Immature natural killer cell (primary cell): ENCODE measurements around the gene USP34. TPM values are rescaled to one million over a fixed set of nuclear protein-coding genes. Genes with fewer than 3 reads are reported as not detected.
"Not testable (repeated sequence)": the region's sequence is repeated elsewhere in the genome, so short reads cannot be mapped to it uniquely, and the experiment has no call there.

Source experiments
- DNase-seq, 3 donors: peaks; one replicate each; pipeline ENCODE4 v3.0.0; 2022; ENCODE audit warnings: mixed read lengths in 1 of 3
- H3K27ac Mint-ChIP-seq, 6 donors: one replicate each; pipeline ENCODE4 v1.8.0; 2020; ENCODE audit warnings: mixed read lengths in 6 of 6, mild to moderate bottlenecking in 5 of 6, inconsistent platforms in 4 of 6, moderate library complexity in 3 of 6
- H3K27me3 Mint-ChIP-seq, 3 donors: one replicate each; pipeline ENCODE4 v1.8.0; 2020 to 2021; ENCODE audit warnings: low read depth in 3 of 3, mild to moderate bottlenecking in 3 of 3, mixed read lengths in 3 of 3, moderate library complexity in 3 of 3, inconsistent platforms in 1 of 3
- H3K36me3 Mint-ChIP-seq, 3 donors: one replicate each; pipeline ENCODE4 v1.8.0; 2020; ENCODE audit warnings: mixed read lengths in 3 of 3, inconsistent platforms in 2 of 3, mild to moderate bottlenecking in 2 of 3
- H3K4me1 Mint-ChIP-seq, 2 donors: one replicate each; pipeline ENCODE4 v1.8.0; 2020; ENCODE audit warnings: inconsistent platforms in 2 of 2, mild to moderate bottlenecking in 2 of 2, mixed read lengths in 2 of 2, moderate library complexity in 1 of 2
- H3K4me3 Mint-ChIP-seq, 5 donors: one replicate each; pipeline ENCODE4 v1.8.0; 2020; ENCODE audit warnings: mild to moderate bottlenecking in 5 of 5, mixed read lengths in 5 of 5, inconsistent platforms in 3 of 5, moderate library complexity in 3 of 5
- H3K9me3 Mint-ChIP-seq, 6 donors: one replicate each; pipeline ENCODE4 v1.8.0; 2020; ENCODE audit warnings: mild to moderate bottlenecking in 6 of 6, mixed read lengths in 6 of 6, inconsistent platforms in 4 of 6, moderate library complexity in 3 of 6
- polyA plus RNA-seq, 3 donors: library from polyadenylated mRNA; unstranded; fragments of 300-500 nt; fragmentation: Illumina TruSeq; gene quantifications; one replicate each; pipeline ENCODE4 v1.2.3, GENCODE V29; 2021

The USP34 gene
- polyA plus RNA-seq, 3 donors from 2014 or later: 9.0 to 37.3 (median 16.3) TPM

GRCh38 chr2:61167579-61167978, 303.3 kb downstream of the USP34 start:
- no peaks in the 10 kb centered on the region for H3K4me1 Mint-ChIP-seq
- no peak for DNase-seq
- no peaks in the 10 kb centered on the region for H3K9me3 Mint-ChIP-seq
- H3K27ac Mint-ChIP-seq: no peak overlapping the region
- peaks cover 0 to 2% (median 0%) of the 10 kb centered on the region in 3 donors for H3K27me3 Mint-ChIP-seq
- H3K4me3 Mint-ChIP-seq: no peak overlapping the region
- H3K36me3 Mint-ChIP-seq: peaks cover 17 to 45% (median 33%) of the 10 kb centered on the region in 3 donors

- H3K27ac Mint-ChIP-seq: peak overlapping the region in 1 of 6 donors; percentile 8
- no peaks in the 10 kb centered on the region for H3K9me3 Mint-ChIP-seq
- peaks cover 18 to 50% (median 37%) of the 10 kb centered on the region in 3 donors for H3K36me3 Mint-ChIP-seq
- DNase-seq: no peak
- no peaks in the 10 kb centered on the region for H3K4me1 Mint-ChIP-seq
- H3K27me3 Mint-ChIP-seq: peaks cover 0 to 2% (median 0%) of the 10 kb centered on the region in 3 donors
- no peak overlapping the region for H3K4me3 Mint-ChIP-seq
Measured at GRCh38 chr2:61165946-61166345, 304.9 kb downstream of the USP34 start.

- not testable (repeated sequence) for H3K27ac Mint-ChIP-seq, H3K4me3 Mint-ChIP-seq, DNase-seq, H3K4me1 Mint-ChIP-seq, H3K27me3 Mint-ChIP-seq, H3K9me3 Mint-ChIP-seq
- H3K36me3 Mint-ChIP-seq: peaks cover 18 to 50% (median 40%) of the 10 kb centered on the region in 3 donors
Measured at GRCh38 chr2:61165082-61165481, 305.8 kb downstream of the USP34 start.

DNA sequence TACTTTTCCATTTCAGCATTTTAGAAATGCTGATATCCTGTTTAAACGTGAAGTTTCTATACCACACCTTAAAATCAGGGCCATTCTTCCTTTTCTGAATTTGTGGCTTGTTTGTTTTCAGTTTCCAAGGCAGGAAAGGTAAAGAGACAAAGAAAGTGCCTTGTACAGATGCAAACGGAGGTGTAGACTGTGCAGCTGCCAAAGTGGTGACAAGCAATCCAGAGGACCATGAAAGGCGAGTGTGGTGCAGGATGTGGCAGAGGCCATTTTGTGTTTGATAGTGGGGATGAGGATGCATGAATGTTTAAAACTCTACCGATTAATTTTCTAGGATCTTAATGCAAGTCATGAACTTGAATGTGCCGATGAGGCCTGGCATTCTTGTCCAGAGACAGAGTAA, 308.2 kb downstream of the USP34 start:
- H3K4me3 Mint-ChIP-seq: no peak overlapping the region
- peaks cover 1 to 5% of the 10 kb centered on the region in 2 donors for H3K4me1 Mint-ChIP-seq
- H3K27me3 Mint-ChIP-seq: peaks cover 0 to 2% (median 0%) of the 10 kb centered on the region in 3 donors
- no peak for DNase-seq
- no peaks in the 10 kb centered on the region for H3K9me3 Mint-ChIP-seq
- H3K36me3 Mint-ChIP-seq: peaks cover 32 to 58% (median 48%) of the 10 kb centered on the region in 3 donors
- no peak overlapping the region for H3K27ac Mint-ChIP-seq

DNA sequence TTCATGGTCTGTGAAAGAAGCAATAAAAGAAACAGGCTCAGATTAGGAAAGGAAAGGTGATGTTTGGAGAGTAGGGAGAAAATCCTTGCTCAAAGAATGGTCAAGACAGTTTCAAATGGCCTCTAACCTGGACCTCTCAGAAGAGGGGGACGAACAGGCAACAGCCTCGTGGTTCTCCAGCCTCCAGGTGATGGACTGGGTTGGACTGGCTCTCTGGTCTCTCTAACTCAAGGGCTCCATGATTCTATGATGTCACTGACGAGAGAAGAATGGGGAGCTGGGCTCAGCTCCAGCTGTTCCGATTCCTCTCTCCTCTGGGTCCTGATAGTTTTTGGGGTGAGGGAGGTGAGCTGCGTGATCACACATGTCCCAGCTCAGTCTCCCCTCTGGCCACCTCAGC, 309.0 kb downstream of the USP34 start, which contains the start of gene C2orf74:
Gene C2orf74, plus strand, starts transcription at position 301 of the 400 bp plus-strand sequence. CDS start 327 bp downstream, outside the sequence.
- peaks cover 31 to 56% (median 51%) of the 10 kb centered on the region in 3 donors for H3K36me3 Mint-ChIP-seq
- H3K4me1 Mint-ChIP-seq: peaks cover 1 to 5% of the 10 kb centered on the region in 2 donors
- peak within 1 kb of the TSS in 1 of 6 donors; percentile 64 for H3K27ac Mint-ChIP-seq
- DNase-seq: no peak
- H3K27me3 Mint-ChIP-seq: peaks cover 0 to 2% (median 0%) of the 10 kb centered on the region in 3 donors
- no peak within 1 kb of the TSS for H3K4me3 Mint-ChIP-seq
- no peaks in the 10 kb centered on the region for H3K9me3 Mint-ChIP-seq

- Mint-ChIP-seq H3K27ac (peak overlapping the region in 4 of 6 donors; percentile 13 to 41 (median 30)), H3K4me1 (peaks cover 1 to 5% of the 10 kb centered on the region in 2 donors), H3K27me3 (no peaks in the 10 kb centered on the region), H3K9me3 (no peaks in the 10 kb centered on the region), H3K36me3 (peaks cover 23 to 35% (median 32%) of the 10 kb centered on the region in 3 donors), H3K4me3 (no peak overlapping the region)
- no peak for DNase-seq
Measured at GRCh38 chr2:61158356-61158955, 312.4 kb downstream of the USP34 start.

DNA sequence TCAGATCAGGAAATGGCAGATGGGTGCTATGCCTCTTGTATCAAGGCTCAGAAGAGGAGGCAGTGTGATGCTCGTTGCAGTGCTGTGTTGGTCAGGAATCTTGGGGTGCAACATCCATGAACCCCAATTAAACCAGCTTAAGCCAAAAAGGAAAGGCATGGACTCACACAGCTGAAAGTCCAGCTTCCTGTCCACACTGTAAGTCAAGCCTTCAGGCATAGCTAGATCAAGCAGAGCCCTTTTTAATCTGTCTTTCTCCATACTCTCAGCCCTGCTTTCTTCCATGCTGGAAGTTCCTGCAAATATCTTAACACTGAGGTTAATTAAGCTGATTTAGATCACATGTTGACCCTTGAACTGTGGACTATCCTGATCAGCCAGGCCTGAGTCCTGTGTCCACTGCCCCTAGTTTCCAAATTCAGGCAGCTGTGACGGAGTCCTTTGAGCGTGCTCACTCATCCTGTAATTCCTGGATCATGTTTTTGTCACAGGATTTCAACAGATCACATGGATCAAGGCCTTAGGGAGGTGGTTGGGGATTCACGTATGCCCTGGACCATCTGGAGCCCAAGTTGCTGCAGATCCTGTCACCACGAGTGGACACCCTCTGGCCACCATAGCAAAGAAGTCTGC, 313.4 kb downstream of the USP34 start:
- Mint-ChIP-seq H3K27ac (peak overlapping the region in 1 of 6 donors; percentile 41), H3K36me3 (peaks cover 17 to 28% (median 26%) of the 10 kb centered on the region in 3 donors), H3K4me1 (peaks cover 1 to 5% of the 10 kb centered on the region in 2 donors), H3K9me3 (no peaks in the 10 kb centered on the region), H3K27me3 (no peaks in the 10 kb centered on the region), H3K4me3 (no peak overlapping the region)
- DNase-seq: no peak

DNA sequence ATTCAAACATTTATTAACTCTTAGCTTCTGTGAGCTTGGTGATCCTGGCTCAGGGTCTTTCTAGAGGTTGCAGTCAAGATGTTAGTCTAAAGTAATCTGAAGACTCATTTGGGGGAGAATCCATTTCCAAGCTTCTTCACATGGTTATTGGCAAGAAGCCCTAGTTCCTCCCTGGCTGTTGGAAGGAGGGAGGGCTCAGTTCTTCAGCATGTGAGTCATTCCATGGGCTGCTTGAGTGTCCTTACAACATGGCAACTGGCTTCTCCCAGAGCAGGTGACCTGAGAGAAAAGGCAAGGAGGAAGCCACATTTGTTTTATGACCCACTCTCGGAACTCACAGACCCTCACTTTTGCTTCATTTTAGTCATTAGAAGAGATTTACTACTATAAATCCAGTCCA, 319.5 kb downstream of the USP34 start:
- peaks cover 10 to 26% (median 20%) of the 10 kb centered on the region in 3 donors for H3K36me3 Mint-ChIP-seq
- peaks cover 0 to 11% of the 10 kb centered on the region in 2 donors for H3K4me1 Mint-ChIP-seq
- peaks cover 0 to 1% (median 0%) of the 10 kb centered on the region in 3 donors for H3K27me3 Mint-ChIP-seq
- H3K4me3 Mint-ChIP-seq: no peak overlapping the region
- H3K27ac Mint-ChIP-seq: peak overlapping the region in 1 of 6 donors; percentile 26
- no peaks in the 10 kb centered on the region for H3K9me3 Mint-ChIP-seq
- no peak for DNase-seq

DNA sequence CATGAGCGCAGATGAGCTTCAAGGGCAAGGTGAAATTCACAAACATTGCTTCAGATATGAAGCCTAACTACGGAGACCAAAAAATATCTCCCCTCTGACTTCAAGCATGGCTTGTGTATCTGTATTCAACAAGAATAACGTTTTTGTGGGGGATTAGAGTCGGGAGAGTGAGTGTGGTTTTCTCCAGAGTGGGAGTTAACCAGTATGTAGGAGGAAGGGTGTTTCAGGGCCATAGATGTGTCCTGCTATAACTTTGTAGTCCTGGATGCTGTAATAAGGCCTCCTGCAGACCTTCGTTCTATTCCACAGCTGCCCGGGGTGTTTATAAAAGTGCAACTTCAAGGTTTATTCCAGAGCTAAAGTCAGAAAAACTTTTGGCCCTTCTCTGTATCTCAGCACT, 321.8 kb downstream of the USP34 start:
- H3K27me3 Mint-ChIP-seq: peaks cover 3 to 5% (median 5%) of the 10 kb centered on the region in 3 donors
- H3K27ac Mint-ChIP-seq: no peak overlapping the region

DNA sequence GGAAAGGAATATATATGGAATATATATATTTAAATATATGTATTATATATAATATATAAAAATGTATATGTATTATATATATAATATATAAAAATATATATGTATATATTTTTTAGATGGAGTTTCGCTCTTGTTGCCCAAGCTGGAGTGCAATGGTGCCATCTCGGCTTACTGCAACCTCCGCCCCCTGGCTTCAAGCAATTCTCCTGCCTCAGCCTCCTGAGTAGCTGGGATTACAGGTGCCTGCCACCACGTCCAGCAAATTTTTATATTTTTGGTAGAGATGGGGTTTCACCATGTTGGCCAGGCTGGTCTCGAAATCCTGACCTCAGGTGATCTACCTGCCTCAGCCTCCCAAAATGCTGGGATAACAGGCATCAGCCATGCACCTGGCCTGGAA, 322.8 kb downstream of the USP34 start:
- Mint-ChIP-seq H3K4me1 (peaks cover 12 to 26% of the 10 kb centered on the region in 2 donors), H3K36me3 (peaks cover 10 to 26% (median 20%) of the 10 kb centered on the region in 3 donors)
- not testable (repeated sequence) for H3K4me3 Mint-ChIP-seq, H3K27me3 Mint-ChIP-seq, H3K9me3 Mint-ChIP-seq, DNase-seq, H3K27ac Mint-ChIP-seq

More for the DNA sequence above, 321.8 kb downstream of the USP34 start:
- Mint-ChIP-seq H3K9me3 (no peaks in the 10 kb centered on the region), H3K4me3 (no peak overlapping the region), H3K36me3 (peaks cover 10 to 26% (median 20%) of the 10 kb centered on the region in 3 donors), H3K4me1 (peaks cover 12 to 26% of the 10 kb centered on the region in 2 donors)
- DNase-seq: no peak

GRCh38 chr2:61145990-61146389, 324.9 kb downstream of the USP34 start:
- H3K36me3 Mint-ChIP-seq: peaks cover 7 to 18% (median 16%) of the 10 kb centered on the region in 3 donors
- peak overlapping the region; percentile 7 to 93 (median 66) for H3K27ac Mint-ChIP-seq
- no peak for DNase-seq
- H3K4me3 Mint-ChIP-seq: peak overlapping the region; percentile 55 to 97 (median 75)
- H3K27me3 Mint-ChIP-seq: peaks cover 3 to 8% (median 5%) of the 10 kb centered on the region in 3 donors
- H3K4me1 Mint-ChIP-seq: peaks cover 12 to 26% of the 10 kb centered on the region in 2 donors
- H3K9me3 Mint-ChIP-seq: no peaks in the 10 kb centered on the region

DNA sequence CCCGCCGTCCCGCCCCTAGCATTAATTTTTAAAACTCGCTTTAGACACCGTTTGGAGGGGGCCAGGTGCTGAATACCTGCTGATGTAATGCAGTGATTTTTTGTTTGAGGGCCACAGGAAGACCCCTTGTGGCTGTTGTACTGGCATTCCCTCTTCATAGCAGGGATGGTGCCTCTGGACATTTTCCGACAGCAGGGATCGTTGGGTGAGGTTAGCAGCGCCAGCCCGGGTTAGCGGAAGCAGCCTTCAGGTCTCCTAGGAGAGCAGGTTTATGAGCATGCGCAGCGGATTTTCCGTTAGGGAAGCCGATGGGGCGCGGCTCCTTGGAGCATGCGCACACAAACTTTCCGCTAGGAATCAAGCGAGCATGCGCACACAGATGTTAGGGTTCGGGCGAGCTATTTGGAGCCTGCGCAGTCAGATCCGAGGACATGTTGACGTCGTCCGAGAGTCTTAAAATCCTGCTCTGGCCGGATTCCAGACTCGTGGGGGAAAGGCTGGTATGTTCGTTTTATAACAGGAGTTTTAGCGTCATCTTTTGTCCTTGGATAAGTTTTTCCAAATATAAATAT, 326.1 kb downstream of the USP34 start:
- DNase-seq: peak; percentile 89 to 93 (median 92)
- no peaks in the 10 kb centered on the region for H3K9me3 Mint-ChIP-seq

DNA sequence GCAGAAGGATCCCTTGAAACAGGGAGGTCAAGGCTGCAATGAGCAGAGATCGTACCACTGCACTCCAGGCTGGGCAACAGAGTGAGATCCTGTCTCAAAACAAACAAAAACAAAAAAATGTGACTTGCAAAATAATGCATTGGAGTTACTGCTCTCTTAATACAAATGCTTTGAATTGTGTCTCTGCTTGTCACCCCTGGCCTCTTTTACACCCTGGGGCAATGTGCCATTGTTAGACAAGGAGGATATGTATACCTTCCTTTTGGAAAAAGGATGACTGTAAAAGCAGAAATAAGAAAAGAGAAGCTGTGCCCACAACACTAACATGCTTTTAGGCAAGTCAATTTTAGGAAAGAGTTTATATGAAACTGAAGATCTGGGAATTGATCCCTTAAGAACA, 329.7 kb downstream of the USP34 start:
- H3K4me3 Mint-ChIP-seq: no peak overlapping the region
- H3K4me1 Mint-ChIP-seq: peaks cover 12 to 15% of the 10 kb centered on the region in 2 donors
- no peak overlapping the region for H3K27ac Mint-ChIP-seq
- H3K27me3 Mint-ChIP-seq: peaks cover 4 to 6% (median 5%) of the 10 kb centered on the region in 3 donors
- no peak for DNase-seq
- no peaks in the 10 kb centered on the region for H3K9me3 Mint-ChIP-seq
- H3K36me3 Mint-ChIP-seq: peaks cover 0 to 4% (median 0%) of the 10 kb centered on the region in 3 donors

More for the DNA sequence above, 326.1 kb downstream of the USP34 start:
- Mint-ChIP-seq H3K4me1 (peaks cover 12 to 21% of the 10 kb centered on the region in 2 donors), H3K27me3 (peaks cover 3 to 8% (median 5%) of the 10 kb centered on the region in 3 donors), H3K27ac (peak overlapping the region; percentile 89 to 96 (median 92)), H3K4me3 (peak overlapping the region; percentile 91 to 97 (median 93)), H3K36me3 (peaks cover 7 to 11% (median 9%) of the 10 kb centered on the region in 3 donors)

DNA sequence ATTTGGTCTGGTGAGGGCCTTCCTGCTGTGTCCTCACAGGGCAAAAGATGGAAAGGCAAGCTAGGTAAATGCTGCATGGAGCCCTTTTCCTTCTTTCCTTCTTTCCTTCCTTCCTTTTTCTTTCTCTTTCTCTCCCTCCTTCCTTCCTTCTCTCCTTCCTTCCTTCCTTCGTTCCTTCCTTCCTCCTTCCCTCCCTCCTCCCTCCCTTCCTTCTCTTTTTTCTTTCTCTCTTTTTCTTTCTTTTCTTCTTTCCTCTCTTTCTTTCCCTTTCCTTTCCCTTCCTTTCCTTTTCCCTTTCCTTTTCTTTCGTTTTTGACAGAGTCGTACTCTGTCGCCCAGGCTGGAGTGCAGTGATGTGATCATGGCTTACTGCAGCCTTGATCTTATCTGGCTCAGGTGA, 332.0 kb downstream of the USP34 start:
- H3K27me3 Mint-ChIP-seq: peaks cover 0 to 2% (median under 1%) of the 10 kb centered on the region in 3 donors
- no peak for DNase-seq
- no peaks in the 10 kb centered on the region for H3K4me1 Mint-ChIP-seq
- H3K9me3 Mint-ChIP-seq: no peaks in the 10 kb centered on the region
- no peak overlapping the region for H3K27ac Mint-ChIP-seq
- no peak overlapping the region for H3K4me3 Mint-ChIP-seq
- no peaks in the 10 kb centered on the region for H3K36me3 Mint-ChIP-seq
